Prostate gland (tissue), 2 donors: ENCODE measurements around the gene MRNIP.

Experiments used
- CTCF ChIP-seq, 4 experiments: fragments of 200-600 bp in 2 of 4; fragments of 450-650 bp in 2 of 4; sonication (generic) in 2 of 4; IDR thresholded peaks; 1 replicate in 3 of 4; 2 replicates in 1 of 4; pipeline ENCODE4 v1.5.1; 2016 to 2019; ENCODE audit warnings: antibody characterized with exemption in 4 of 4, mild to moderate bottlenecking in 2 of 4, moderate library complexity in 2 of 4
- POLR2A ChIP-seq: fragments of 450-650 bp; IDR thresholded peaks from one replicate; pipeline ENCODE4 v1.6.1; 2016; ENCODE audit warnings: antibody characterized with exemption, mild to moderate bottlenecking
- POLR2AphosphoS5 ChIP-seq: sonication (generic); formaldehyde crosslinking; IDR thresholded peaks from one replicate; pipeline ENCODE4 v1.6.1; 2017; ENCODE audit warnings: antibody characterized with exemption

DNA sequence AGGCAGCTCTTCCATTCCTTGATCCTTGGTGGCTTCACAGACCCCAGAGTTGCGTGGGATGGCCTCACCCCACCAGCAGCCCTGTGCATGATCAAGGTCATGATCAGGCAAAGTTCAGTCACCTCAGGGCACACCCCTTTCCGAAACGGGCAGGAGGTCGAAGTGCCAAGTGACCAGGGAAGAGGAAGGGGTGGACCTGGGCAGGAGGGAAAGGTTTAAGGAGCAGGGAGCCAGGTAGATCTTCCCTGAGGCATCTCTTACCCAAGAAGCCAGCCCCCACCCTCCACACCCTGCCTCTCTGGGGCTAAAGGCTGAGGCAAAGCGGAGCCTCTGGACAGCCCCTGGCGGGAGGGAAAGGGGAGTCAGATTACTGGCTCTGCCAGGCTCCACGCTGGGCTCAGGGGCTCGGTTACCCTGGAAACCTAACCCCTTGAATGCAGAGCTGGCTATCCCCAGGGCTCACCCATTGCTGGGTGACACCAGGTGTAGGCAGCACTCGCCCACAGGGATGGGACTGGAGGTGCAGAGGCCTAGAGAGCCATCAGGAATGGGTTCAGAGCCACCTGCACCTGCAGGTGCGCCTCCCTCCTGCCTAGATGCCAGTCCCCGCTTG is 55.6 kb downstream of the MRNIP start:
- TF ChIP-seq CTCF (IDR thresholded peaks at IDR 0.05) (no peak), POLR2AphosphoS5 (no peak), POLR2A (no peak)
